Measurements from ENCODE around the gene CAPN3.

The CAPN3 gene

DNA sequence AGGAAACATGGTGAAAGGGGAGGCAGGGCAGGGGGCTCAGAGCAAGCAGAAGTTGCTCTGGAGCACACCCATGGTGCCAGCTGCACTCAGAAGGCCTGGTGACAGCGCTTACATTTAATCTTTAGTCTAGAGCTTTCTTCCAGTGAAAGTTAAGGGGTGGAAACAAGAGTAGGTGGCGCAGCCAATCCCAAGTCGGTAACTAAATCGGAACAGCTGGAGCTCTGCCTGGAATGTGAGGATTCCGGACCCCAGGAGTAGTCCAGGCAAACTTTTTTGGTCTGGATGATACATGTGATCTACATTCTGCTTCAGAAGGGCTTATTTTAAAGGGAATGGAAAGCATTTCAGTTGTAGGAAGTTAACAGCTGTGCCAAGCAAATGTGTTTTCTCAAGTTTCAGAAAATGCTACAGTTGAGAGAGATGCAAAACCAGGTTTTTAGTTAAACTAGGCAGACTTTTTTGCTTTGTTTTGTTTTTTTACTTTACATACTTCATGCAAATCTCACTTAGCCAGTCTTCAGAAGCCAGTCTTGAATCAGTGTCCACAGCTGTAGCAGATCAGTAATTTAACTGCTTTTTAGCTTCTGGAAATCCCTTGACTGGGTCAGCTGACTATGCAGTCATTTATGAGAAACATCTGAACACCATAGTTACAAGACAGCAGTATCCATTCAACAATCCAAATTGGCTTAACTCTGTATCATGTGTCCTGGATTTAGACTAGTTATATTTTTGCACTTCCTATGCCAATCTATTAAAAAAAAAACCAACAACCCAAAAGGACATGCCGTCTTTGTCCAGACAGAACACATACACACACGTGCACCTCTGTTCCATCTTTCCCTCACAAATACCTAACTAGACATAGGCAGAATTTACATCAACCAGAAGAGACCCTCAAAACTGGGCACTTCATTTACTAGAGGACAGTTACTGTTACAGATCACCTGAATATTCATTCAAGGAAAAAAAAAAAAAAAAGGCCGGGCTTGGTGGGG lies 98.4 kb downstream of the CAPN3 start:
- peak; percentile 44 for DNase-seq

DNA sequence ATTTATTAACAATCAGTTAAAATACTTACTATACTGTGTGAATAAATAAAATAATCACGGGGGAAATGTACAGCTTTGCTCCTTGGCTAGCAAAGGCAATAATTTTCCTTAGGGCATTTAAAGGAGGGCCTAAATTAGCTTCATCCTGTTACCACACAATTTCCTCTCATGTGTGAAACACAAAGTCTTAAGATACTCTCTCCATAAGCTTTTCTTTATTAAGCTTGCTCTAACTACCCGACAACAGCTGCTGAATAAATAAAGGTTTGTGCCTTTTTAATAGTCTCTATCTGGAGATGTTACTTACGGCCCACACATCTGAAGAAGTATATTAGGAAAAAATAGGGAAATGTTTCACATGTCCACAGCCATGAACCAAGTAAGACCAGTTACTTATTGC lies 102.0 kb downstream of the CAPN3 start:
- DNase-seq = no peak

Measured in midbrain (tissue), 1 donor.